Kidney (tissue), 14 donors: ENCODE data around the gene CTRB1. TPM values are rescaled to one million over a fixed set of nuclear protein-coding genes. Genes with fewer than 3 reads are reported as not detected.
"Not testable (repeated sequence)": the region's sequence is repeated elsewhere in the genome, so short reads cannot be mapped to it uniquely, and the experiment has no call there.

Source experiments
- DNase-seq, 5 donors: peaks; one replicate each; pipeline ENCODE4 v3.0.0-alpha.2; 2013 to 2020
- FAIRE-seq: peaks from 2 replicates; lab custom pipeline; 2012; peaks lifted over from hg19 to GRCh38; lab: Jason Lieb, UNC
- H3K27ac ChIP-seq, 2 donors: one replicate each; pipeline ENCODE4 v1.7.0; 2013; ENCODE audit warnings: low read depth in 2 of 2, low read length in 2 of 2, inconsistent platforms in 1 of 2
- H3K27me3 ChIP-seq: one replicate; pipeline ENCODE4 v1.7.1; 2013; ENCODE audit warnings: low read length, inconsistent platforms; ENCODE audit not compliant: control insufficient read depth, insufficient read depth
- H3K36me3 ChIP-seq, 3 donors: one replicate each; pipeline versions ENCODE4 v1.7.0 to v1.7.1; 2013; ENCODE audit warnings: low read length in 3 of 3, control low read depth in 1 of 3, inconsistent platforms in 1 of 3; ENCODE audit not compliant: insufficient read depth in 3 of 3, control insufficient read depth in 2 of 3
- H3K4me1 ChIP-seq, 3 donors: one replicate each; pipeline versions ENCODE4 v1.7.0 to v1.7.1; 2013; ENCODE audit warnings: low read length in 3 of 3, inconsistent platforms in 1 of 3, low read depth in 1 of 3; ENCODE audit not compliant: control insufficient read depth in 2 of 3, insufficient read depth in 2 of 3
- H3K4me3 ChIP-seq, 3 donors: one replicate each; pipeline versions ENCODE4 v1.7.0 to v1.8.1; 2013; ENCODE audit warnings: low read length in 3 of 3, control low read depth in 1 of 3, inconsistent platforms in 1 of 3
- H3K9ac ChIP-seq, 3 donors: one replicate each; pipeline versions ENCODE4 v1.7.0 to v1.7.1; 2013; ENCODE audit warnings: low read length in 3 of 3, control low read depth in 1 of 3, inconsistent platforms in 1 of 3
- H3K9me3 ChIP-seq, 3 donors: one replicate each; pipeline versions ENCODE4 v1.7.0 to v1.7.1; 2013; ENCODE audit warnings: low read length in 3 of 3, control low read depth in 1 of 3, inconsistent platforms in 1 of 3; ENCODE audit not compliant: control insufficient read depth in 2 of 3, insufficient read depth in 1 of 3
- CTCF ChIP-seq: IDR thresholded peaks from 3 replicates; pipeline ENCODE4 v1.5.1; 2012; ENCODE audit warnings: mild to moderate bottlenecking, moderate library complexity, borderline replicate concordance; ENCODE audit not compliant: insufficient read depth; ENCODE audit errors: extremely low read depth
- intact Hi-C: fragments of 100-400 bp; cut with DNase I; formaldehyde crosslinking; loops from one replicate; pipeline ENCODE4 v1.11.1; 2022
- polyA plus RNA-seq: library from polyadenylated mRNA; stranded (reverse); fragments of 350-450 nt; fragmentation: Illumina TruSeq; extraction: RNeasy Lipid Tissue Mini Kit (QIAGEN cat#74804); gene quantifications from one replicate; pipeline ENCODE4 v1.2.3, GENCODE V29; 2014; ENCODE audit warnings: low read depth, low replicate concordance; ENCODE audit not compliant: insufficient read depth
- total RNA-seq: library from RNA; stranded (reverse); fragmentation: NEBNext Ultra II Directional; extraction: Animal tissue kit (Norgen Biotek cat#: 25700); gene quantifications from one replicate; pipeline ENCODE4 v1.2.1, GENCODE V29; 2021
- donor health status: control.
- donor health status: control.
- donor health status: control.
- donor health status: control.
- donor health status: control.
- donor health status: DM: yes; HTN: yes; CAD: no.
- donor health status: Normal renal cell carcinoma (clear cell type).

CTRB1 gene
- total and polyA plus RNA-seq, 2 donors from 2014 or later = not detected

- DNase-seq = peak in 3 of 5 donors; percentile 61 to 91 (median 63)
- intact Hi-C loops = no loop called here
- no peak for FAIRE-seq
- H3K27ac ChIP-seq = peak overlapping the region; percentile 71 to 74
- no peak overlapping the region for H3K9ac ChIP-seq
- no peaks in the 10 kb centered on the region for H3K9me3 ChIP-seq
- peaks cover 5 to 52% (median 21%) of the 10 kb centered on the region in 3 donors for H3K36me3 ChIP-seq
- H3K4me3 ChIP-seq = no peak overlapping the region
- H3K27me3 ChIP-seq = no peaks in the 10 kb centered on the region
- peaks cover 0 to 31% (median 13%) of the 10 kb centered on the region in 3 donors for H3K4me1 ChIP-seq
- TF ChIP-seq CTCF = no peak
Measured at GRCh38 chr16:75238132-75238852, 19.5 kb downstream of the CTRB1 start.

GRCh38 chr16:75238853-75239541, 20.2 kb downstream of the CTRB1 start:
- no peaks in the 10 kb centered on the region for H3K9me3 ChIP-seq
- H3K9ac ChIP-seq = no peak overlapping the region
- intact Hi-C loops = no loop called here
- H3K4me3 ChIP-seq = no peak overlapping the region
- peaks cover 0 to 36% (median 13%) of the 10 kb centered on the region in 3 donors for H3K4me1 ChIP-seq
- FAIRE-seq (no peak), DNase-seq (no peak)
- no peaks in the 10 kb centered on the region for H3K27me3 ChIP-seq
- H3K27ac ChIP-seq = peak overlapping the region; percentile 71 to 74
- no peak for TF ChIP-seq CTCF
- H3K36me3 ChIP-seq = peaks cover 5 to 50% (median 20%) of the 10 kb centered on the region in 3 donors

- no peak for TF ChIP-seq CTCF
- Histone ChIP-seq H3K36me3 (peaks cover 5 to 48% (median 20%) of the 10 kb centered on the region in 3 donors), H3K9ac (peak overlapping the region in 1 of 3 donors; percentile 12)
Measured at GRCh38 chr16:75239542-75240122, 20.8 kb downstream of the CTRB1 start.

GRCh38 chr16:75240633-75241032, 21.8 kb downstream of the CTRB1 start:
- H3K4me1 ChIP-seq = peaks cover 0 to 43% (median 25%) of the 10 kb centered on the region in 3 donors
- FAIRE-seq, H3K27me3 ChIP-seq, H3K9ac ChIP-seq, H3K27ac ChIP-seq, intact Hi-C loops, H3K4me3 ChIP-seq, H3K9me3 ChIP-seq: not testable (repeated sequence)
- H3K36me3 ChIP-seq = peaks cover 5 to 42% (median 20%) of the 10 kb centered on the region in 3 donors
- DNase-seq = peak in 1 of 5 donors; percentile 64

More at GRCh38 chr16:75239542-75240122, 20.8 kb downstream of the CTRB1 start:
- FAIRE-seq (no peak), DNase-seq (peak in 1 of 5 donors; percentile 74)
- peak overlapping the region; percentile 69 to 71 for H3K27ac ChIP-seq
- intact Hi-C loops = no loop called here
- peaks cover 0 to 37% (median 16%) of the 10 kb centered on the region in 3 donors for H3K4me1 ChIP-seq
- no peaks in the 10 kb centered on the region for H3K9me3 ChIP-seq
- no peak overlapping the region for H3K4me3 ChIP-seq
- H3K27me3 ChIP-seq = no peaks in the 10 kb centered on the region
